Stimulated activated CD8-positive, alpha-beta memory T cell treated with anti-CD3 and anti-CD28 coated beads, Interleukin-4, amount 100 ng/mL, for 48 hours (primary cell): ENCODE measurements around the gene CGRRF1.

Source experiments
- DNase-seq: peaks from one replicate; pipeline ENCODE4 v3.0.0-alpha.2; 2020

The CGRRF1 gene

GRCh38 chr14:54489731-54490444, 19.8 kb upstream of the CGRRF1 start:
- DNase-seq: no peak

DNA sequence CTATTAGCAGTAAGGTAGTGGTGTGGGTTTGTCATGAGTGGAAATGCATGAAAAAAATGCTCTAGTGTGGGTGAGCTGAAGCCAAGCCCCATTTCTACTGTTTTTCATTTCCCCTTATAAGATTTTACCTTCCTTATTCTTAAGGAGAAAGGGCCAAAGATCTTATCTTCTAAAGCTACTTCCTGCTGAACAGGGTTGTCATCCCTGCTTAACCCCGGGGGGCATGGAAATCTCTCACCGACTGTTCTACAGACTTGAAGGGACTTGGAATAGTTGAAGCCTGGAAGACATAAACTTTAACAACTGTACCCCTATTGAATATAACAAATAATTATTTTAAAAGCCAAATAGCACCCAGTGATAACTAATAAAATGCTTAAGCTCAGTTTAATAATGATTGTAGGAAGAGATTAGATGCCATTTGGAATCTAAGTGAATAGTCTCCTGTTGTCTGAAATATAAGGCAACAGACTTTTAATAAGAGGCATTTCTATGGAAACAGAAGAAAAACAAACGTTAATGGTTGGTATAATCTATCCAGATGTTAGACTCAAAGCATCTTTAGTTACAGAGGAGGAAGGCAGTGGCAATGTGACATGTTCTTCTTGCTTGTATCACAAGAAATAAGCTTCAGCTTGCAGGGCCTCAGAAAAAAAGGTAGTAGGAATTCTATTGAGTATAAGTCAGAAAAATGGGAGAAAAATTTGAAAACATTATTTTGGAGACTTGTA, 19.1 kb upstream of the CGRRF1 start:
- no peak for DNase-seq

DNA sequence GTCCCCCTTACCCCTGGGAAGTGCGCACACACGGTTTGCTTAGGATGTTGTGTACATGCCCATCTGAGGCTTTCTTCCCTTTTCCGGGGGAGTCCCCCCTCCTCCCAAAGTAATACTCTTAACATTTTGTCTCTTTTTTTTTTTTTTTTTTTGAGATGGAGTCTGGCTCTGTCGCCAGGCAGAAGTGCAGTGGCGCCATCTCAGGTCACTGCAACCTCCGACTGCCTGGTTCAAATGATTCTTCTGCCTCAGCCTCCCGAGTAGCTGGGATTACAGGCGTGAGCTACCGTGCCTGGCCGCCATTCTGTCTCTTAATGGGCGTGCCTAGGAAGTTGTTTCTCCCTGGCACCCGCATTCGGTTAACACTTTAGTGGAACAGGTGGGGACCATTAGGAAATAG, 16.4 kb upstream of the CGRRF1 start:
- no peak for DNase-seq

DNA sequence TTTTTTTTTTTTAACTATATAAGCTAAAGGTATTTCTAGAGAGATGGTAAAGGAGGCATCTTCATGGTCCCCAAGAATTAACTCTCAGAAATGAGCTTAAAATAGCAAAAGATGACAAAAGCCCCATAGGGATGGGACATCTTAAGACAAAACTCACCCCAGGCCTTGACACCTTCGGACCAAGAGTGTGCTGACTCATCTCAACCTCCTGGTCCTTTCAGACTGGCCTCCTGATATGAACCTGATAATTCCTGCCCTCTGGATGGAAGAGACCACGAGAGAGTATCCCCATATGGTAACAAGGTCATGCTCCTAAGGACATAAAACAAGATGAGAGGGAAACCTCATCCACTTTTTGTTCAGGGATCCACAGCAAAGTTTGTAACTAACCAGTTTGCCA, 12.5 kb upstream of the CGRRF1 start:
- DNase-seq: no peak

- DNase-seq: no peak
Measured at GRCh38 chr14:54498095-54498531, 11.6 kb upstream of the CGRRF1 start.

DNA sequence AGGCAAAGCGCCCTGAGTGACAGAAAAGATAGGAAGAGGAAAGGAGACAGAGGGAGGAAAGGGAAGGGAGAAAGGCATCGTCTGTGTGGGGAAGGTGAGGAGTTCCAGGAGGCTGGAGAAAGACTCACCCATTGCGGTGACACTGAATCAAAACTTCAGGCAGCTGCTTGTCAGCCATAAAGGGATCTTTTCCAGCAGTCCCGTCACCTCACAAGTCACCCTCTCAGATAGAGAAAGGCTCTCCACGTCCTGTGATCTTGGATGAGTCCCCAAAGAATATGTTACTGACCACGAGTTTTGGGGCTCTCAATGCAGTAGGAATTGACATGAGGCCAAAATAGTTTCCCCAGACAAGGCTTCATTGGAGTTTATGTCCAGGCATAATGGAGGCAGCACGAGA, 11.1 kb upstream of the CGRRF1 start:
- DNase-seq: no peak

DNA sequence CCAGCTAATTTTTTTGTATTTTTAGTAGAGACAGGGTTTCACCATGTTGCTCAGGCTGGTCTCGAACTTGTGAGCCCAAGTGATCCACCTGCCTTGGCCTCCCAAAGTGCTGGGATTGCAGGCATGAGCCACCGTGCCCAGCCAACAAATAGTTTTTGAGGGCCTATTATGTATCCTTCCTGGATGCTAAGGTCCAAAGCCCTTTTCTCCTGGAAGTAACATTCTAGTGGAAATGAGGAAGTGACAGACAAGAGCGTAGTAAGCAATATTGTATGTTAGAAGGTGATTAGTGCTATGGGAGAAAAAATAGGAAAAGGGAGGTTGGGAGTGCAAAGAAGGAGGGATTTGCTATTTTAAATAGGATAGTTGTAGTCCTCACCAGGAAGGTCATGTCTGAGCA, 9.0 kb upstream of the CGRRF1 start:
- no peak for DNase-seq

- no peak for DNase-seq
Measured at GRCh38 chr14:54501480-54501879, 8.2 kb upstream of the CGRRF1 start.

- no peak for DNase-seq
Measured at GRCh38 chr14:54502602-54503001, 7.1 kb upstream of the CGRRF1 start.

- no peak for DNase-seq
Measured at GRCh38 chr14:54503486-54503885, 6.2 kb upstream of the CGRRF1 start.

DNA sequence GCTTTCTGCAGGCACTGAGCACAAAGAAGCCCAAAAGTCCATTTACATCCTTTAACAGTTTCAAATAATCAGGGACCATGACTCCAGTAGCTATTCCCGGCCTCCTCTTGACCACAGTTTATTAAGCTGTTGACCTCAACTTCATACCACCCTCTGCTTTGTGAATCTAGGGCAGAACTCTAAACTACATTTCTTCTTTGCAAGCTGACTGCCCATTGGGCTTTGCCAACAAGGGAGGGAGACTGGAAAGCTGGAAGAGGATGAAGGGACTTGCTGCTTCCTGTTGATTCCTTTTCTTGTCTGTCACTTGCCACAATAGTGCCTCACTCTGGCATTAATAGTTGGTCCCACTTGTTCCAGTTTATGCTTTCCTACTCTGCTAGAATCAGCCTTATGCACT, 2.7 kb downstream of the CGRRF1 start:
- DNase-seq: no peak

DNA sequence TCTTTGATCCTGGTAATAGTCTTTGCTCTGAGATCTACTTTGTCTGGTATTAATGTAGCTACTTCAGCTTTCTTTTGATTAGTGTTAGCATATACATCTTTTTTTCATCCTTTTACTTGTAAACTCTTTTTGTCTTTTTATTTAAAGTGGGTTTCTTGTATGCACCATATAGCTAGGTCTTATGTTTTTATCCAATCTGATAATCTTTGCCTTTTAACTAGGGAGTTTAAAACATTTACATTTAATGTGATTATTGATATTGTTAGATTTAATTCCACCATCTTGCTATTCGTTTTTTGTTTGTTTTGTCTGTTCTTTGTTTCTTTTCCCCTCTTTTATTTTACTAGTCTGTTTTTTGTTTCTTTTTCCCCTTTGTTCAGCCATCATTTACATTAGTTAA, 6.0 kb downstream of the CGRRF1 start:
- DNase-seq: no peak

GRCh38 chr14:54516709-54517108, 7.0 kb downstream of the CGRRF1 start:
- DNase-seq: no peak

DNA sequence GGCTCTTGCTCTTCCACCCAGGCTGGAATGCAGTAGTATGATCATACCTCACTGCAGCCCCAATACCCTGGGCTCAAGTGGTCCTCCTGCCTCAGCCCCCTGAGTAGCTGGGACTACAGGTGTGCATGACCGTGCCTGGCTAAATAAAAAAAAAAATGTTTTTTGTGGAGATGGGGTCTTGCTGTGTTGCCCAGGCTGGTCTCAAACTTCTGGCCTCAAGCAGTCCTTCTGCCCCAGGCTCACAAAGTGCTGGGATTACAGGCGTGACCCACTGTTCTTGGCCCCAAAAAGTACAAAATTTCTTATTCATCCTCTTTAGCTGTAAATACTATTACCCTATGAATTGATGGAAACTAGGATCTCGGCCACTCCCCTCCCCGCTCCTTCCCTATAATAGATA, 14.7 kb downstream of the CGRRF1 start:
- DNase-seq: no peak

- no peak for DNase-seq
Measured at GRCh38 chr14:54528973-54529372, 19.3 kb downstream of the CGRRF1 start.

- no peak for DNase-seq
Measured at GRCh38 chr14:54529811-54530210, 20.1 kb downstream of the CGRRF1 start.

DNA sequence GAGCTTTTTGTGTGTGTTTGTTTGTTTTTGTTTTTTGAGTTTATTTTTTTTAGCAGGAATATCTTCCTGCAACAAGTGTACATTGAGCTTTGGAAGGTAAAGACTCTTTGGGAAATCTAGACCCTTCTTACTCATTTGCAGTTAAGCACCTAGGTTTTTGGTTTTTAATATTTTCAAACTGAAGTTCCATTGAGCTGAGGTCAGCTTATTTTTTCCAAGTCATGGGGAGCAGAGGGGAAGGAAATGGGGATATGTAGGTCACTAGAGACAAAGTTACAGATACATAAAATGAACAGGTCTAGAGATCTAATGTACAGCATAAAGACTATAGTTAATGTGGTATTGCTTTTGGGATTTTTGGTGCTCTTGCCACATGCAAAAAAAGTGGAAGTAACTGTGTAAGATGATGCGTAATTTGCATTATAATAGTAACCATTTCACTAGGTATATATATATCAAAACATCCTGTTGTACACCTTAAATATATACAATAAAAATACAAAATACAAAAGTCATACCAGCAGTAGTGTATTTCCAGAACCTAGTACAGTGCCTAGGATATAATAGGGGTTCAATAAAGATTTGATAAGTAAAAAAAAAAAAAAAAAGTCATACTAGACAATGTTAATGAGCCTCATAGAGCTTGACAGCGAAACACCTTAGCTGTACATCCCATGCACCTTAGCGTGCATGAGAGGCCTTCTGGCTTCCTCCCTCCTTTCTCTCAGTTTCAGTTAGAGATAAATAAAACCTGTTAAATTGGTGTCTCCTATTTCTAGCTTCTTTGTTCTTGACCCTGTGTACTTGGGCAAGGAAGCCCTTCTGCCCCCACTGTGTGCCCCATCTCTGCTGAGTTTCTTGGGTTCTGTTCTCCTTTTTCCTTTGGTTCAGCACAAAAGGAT, 22.7 kb downstream of the CGRRF1 start:
- no peak for DNase-seq

- no peak for DNase-seq
Measured at GRCh38 chr14:54533100-54533499, 23.4 kb downstream of the CGRRF1 start.

DNA sequence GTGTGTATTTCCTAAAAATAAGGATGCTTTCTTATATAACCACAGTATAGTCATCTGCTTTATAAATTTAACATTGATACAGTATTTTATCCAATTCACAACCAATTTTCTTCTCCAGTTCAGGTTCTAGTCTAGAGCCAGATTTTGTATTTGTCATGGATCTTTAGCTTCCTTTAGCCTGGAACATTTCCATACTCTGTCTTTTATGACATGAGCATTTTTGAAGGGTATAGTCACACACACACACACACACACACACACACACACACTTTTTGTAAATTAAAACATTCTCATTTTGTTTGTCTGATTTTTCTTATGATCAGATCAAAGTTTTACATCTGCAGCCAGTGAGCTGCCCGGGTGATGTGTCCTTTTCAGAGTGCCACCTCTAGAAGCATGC, 25.4 kb downstream of the CGRRF1 start:
- DNase-seq: no peak

- no peak for DNase-seq
Measured at GRCh38 chr14:54535646-54536045, 25.9 kb downstream of the CGRRF1 start.

DNA sequence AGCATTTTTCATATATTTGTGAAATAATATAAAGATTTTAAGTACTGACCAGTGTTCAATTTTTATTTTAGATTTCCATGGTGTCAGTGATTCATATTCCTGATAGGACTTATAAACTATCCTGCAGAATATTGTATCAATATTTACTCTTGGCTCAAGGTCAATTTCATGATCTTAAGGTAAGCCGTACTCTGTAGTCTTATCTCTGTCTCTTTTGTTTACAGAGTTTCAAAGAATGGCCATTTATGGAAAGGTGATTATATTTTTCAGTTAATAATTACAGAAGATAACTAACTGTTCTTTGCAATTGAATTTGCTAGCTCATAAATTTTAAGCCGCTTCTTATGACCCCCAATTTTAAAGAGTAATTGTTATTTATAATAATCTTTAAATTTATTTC, 27.9 kb downstream of the CGRRF1 start:
- DNase-seq: no peak

GRCh38 chr14:54538055-54538454, 28.3 kb downstream of the CGRRF1 start:
- no peak for DNase-seq

DNA sequence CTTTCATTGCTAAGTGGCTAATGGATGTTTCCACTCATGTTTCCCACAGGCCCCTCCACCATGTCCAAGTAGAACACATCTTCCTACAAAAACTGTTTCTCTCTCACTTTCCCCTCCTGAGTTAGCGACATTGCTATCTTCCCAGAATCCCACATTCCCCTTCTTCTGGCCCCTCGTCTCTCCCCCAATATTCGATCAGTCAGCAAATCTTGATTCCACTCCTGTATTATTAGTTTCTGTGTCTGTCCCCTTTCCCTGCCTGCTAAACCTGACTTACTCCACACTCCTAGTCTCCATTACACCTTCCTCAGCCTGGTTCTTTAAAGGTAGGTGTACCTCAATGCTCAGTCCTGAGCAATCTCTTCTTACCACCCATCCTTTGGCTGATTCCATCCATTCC, 37.9 kb downstream of the CGRRF1 start:
- no peak for DNase-seq

DNA sequence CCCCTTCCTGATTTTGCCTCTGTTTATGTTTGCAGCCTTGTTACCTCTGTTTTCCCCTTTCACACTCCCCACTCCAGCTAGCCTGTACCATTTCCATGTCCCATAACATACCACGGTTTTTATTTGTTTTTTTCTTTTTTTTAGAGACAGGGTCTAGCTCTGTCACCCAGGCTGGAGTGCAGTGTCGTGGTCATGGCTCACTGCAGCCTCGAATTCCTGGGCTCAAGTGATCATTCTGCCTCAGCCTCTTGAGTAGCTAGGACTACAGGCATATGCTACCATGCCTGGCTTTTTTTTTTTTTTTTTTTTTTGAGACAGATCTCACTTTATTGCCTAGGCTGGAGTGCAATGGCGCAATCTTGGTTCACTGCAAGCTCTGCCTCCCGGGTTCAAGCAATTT, 38.8 kb downstream of the CGRRF1 start:
- no peak for DNase-seq
